IMR-90 (cell line): ENCODE results near the gene UPP2. TPM values are rescaled to one million over a fixed set of nuclear protein-coding genes. Genes with fewer than 3 reads are reported as not detected.

ENCODE experiments used
- ATAC-seq: fragments of 200-7000 bp; cut with Tn5 transposase; 2 replicates; pipeline ENCODE4 v1.9.1; 2020; ENCODE audit warnings: low read depth, mild to moderate bottlenecking, moderate library complexity
- BruUV-seq: library from RNA; stranded (reverse); fragments of 400-500 nt; replicated peaks from 2 replicates; lab custom pipeline; 2021; lab: Mats Ljungman, UMichigan
- CTCF ChIA-PET: fragments of 300-600 bp; formaldehyde crosslinking; extraction: SDS; loops from one replicate; lab custom pipeline; 2021; ENCODE audit warnings: antibody characterized with exemption; lab: Yijun Ruan, JAX
- POLR2A ChIA-PET: fragments of 300-600 bp; sonication (Branson Sonifier 250); formaldehyde crosslinking; loops from one replicate; lab custom pipeline; 2022; ENCODE audit warnings: antibody characterized with exemption; ENCODE audit not compliant: unreplicated experiment; lab: Charles Lee
- DNase-seq: peaks from one replicate; pipeline ENCODE4 v3.0.0; 2013
- H2AFZ ChIP-seq: replicated peaks from 2 replicates; pipeline ENCODE3; 2013; ENCODE audit warnings: low read length, mild to moderate bottlenecking; ENCODE audit not compliant: poor library complexity
- H2AK5ac ChIP-seq: 2 replicates; pipeline ENCODE4 v1.6.1; 2013; ENCODE audit warnings: low read depth, low read length, inconsistent platforms
- H2AK9ac ChIP-seq: replicated peaks from 2 replicates; pipeline ENCODE3; 2013; ENCODE audit warnings: mild to moderate bottlenecking, low read depth, low read length, moderate library complexity; ENCODE audit not compliant: poor library complexity
- H2BK120ac ChIP-seq: 2 replicates; pipeline ENCODE4 v1.6.1; 2013; ENCODE audit warnings: low read depth, low read length, inconsistent platforms
- H2BK15ac ChIP-seq: 3 replicates; pipeline ENCODE4 v1.6.1; 2013; ENCODE audit warnings: low read depth, low read length, inconsistent platforms
- H2BK20ac ChIP-seq: 2 replicates; pipeline ENCODE4 v1.6.1; 2013; ENCODE audit warnings: low read depth, mild to moderate bottlenecking, inconsistent platforms, low read length, moderate library complexity
- H2BK5ac ChIP-seq: 2 replicates; pipeline ENCODE4 v1.6.1; 2013; ENCODE audit warnings: mild to moderate bottlenecking, low read depth, low read length, inconsistent platforms; ENCODE audit not compliant: poor library complexity, severe bottlenecking
- H3K14ac ChIP-seq: replicated peaks from 2 replicates; pipeline ENCODE4 v1.6.1; 2013; ENCODE audit warnings: low read depth, low read length, inconsistent platforms
- H3K18ac ChIP-seq: 2 replicates; pipeline ENCODE4 v1.6.1; 2013; ENCODE audit warnings: low read depth, low read length, control low read depth
- H3K23ac ChIP-seq: 2 replicates; pipeline ENCODE4 v1.6.1; 2013; ENCODE audit warnings: low read depth, low read length, inconsistent platforms
- H3K27ac ChIP-seq: 2 replicates; pipeline ENCODE4 v1.5.1; 2013; ENCODE audit warnings: mild to moderate bottlenecking, control low read depth, low read length; ENCODE audit not compliant: insufficient read depth
- H3K27me3 ChIP-seq: 2 replicates; pipeline ENCODE4 v1.6.1; 2013; ENCODE audit warnings: low read length; ENCODE audit not compliant: control insufficient read depth, insufficient read depth
- H3K36me3 ChIP-seq: 2 replicates; pipeline ENCODE4 v1.6.1; 2013; ENCODE audit warnings: low read length, mixed read lengths; ENCODE audit not compliant: control insufficient read depth, insufficient read depth
- H3K4ac ChIP-seq: 2 replicates; pipeline ENCODE4 v1.6.1; 2013; ENCODE audit warnings: low read depth, low read length, inconsistent platforms
- H3K4me1 ChIP-seq: 2 replicates; pipeline ENCODE4 v1.6.1; 2013; ENCODE audit warnings: low read length, mixed read lengths; ENCODE audit not compliant: control insufficient read depth, insufficient read depth
- H3K4me2 ChIP-seq: 2 replicates; pipeline ENCODE4 v1.6.1; 2013; ENCODE audit warnings: low read depth, mild to moderate bottlenecking, control low read depth, low read length, moderate library complexity
- H3K4me3 ChIP-seq: 2 replicates; pipeline ENCODE4 v1.5.1; 2013; ENCODE audit warnings: low read depth, mild to moderate bottlenecking, control low read depth, low read length, moderate library complexity; ENCODE audit not compliant: insufficient read depth
- H3K56ac ChIP-seq: 2 replicates; pipeline ENCODE4 v1.6.1; 2013; ENCODE audit warnings: low read length, inconsistent platforms; ENCODE audit not compliant: insufficient read depth; ENCODE audit errors: extremely low read depth
- H3K79me1 ChIP-seq, 2 experiments: 2 replicates each; pipeline ENCODE4 v1.6.1; 2013; ENCODE audit warnings: low read length in 2 of 2, inconsistent platforms in 1 of 2, low read depth in 1 of 2
- H3K9ac ChIP-seq: 2 replicates; pipeline ENCODE4 v1.6.1; 2013; ENCODE audit warnings: low read depth, low read length, control low read depth
- H3K9me1 ChIP-seq: 2 replicates; pipeline ENCODE4 v1.6.1; 2013; ENCODE audit warnings: low read length, inconsistent platforms; ENCODE audit not compliant: insufficient read depth
- H3K9me3 ChIP-seq: 2 replicates; pipeline ENCODE4 v1.6.1; 2013; ENCODE audit warnings: low read length; ENCODE audit not compliant: control insufficient read depth, insufficient read depth
- H4K20me1 ChIP-seq: 2 replicates; pipeline ENCODE4 v1.6.1; 2013; ENCODE audit warnings: low read length, inconsistent platforms; ENCODE audit not compliant: insufficient read depth
- H4K5ac ChIP-seq: 2 replicates; pipeline ENCODE4 v1.6.1; 2013; ENCODE audit warnings: mild to moderate bottlenecking, low read depth, low read length, control low read depth
- H4K8ac ChIP-seq, 2 experiments: 2 replicates each; pipeline ENCODE4 v1.6.1; 2013; ENCODE audit warnings: low read depth in 2 of 2, low read length in 2 of 2, control low read depth in 1 of 2, inconsistent platforms in 1 of 2
- H4K91ac ChIP-seq: 2 replicates; pipeline ENCODE4 v1.6.1; 2013; ENCODE audit warnings: low read depth, low read length, inconsistent platforms; ENCODE audit not compliant: insufficient read depth
- CEBPB ChIP-seq: IDR thresholded peaks from 2 replicates; pipeline ENCODE4 v1.6.1; 2012; ENCODE audit warnings: low read depth, low read length, improper control_type of control experiment
- CHD1 ChIP-seq: IDR thresholded peaks from 2 replicates; pipeline ENCODE4 v1.6.1; 2012; ENCODE audit warnings: low read depth, low read length, improper control_type of control experiment
- ELK1 ChIP-seq: fragments of 150-350 bp; IDR thresholded peaks from 2 replicates; pipeline ENCODE4 v1.6.1; 2016; ENCODE audit warnings: low read depth, mild to moderate bottlenecking, low read length, moderate library complexity, borderline replicate concordance
- MAFK ChIP-seq: IDR thresholded peaks from 2 replicates; pipeline ENCODE4 v1.6.1; 2012; ENCODE audit warnings: low read depth, low read length, improper control_type of control experiment
- MAZ ChIP-seq: IDR thresholded peaks from 2 replicates; pipeline ENCODE4 v1.6.1; 2012; ENCODE audit warnings: low read depth, mild to moderate bottlenecking, low read length, improper control_type of control experiment, moderate library complexity, borderline replicate concordance
- MXI1 ChIP-seq: IDR thresholded peaks from 2 replicates; pipeline ENCODE4 v1.6.1; 2012; ENCODE audit warnings: low read depth, mild to moderate bottlenecking, low read length, moderate library complexity, borderline replicate concordance
- NFE2L2 ChIP-seq: fragments of 150-350 bp; IDR thresholded peaks from 2 replicates; pipeline ENCODE4 v1.6.1; 2016; ENCODE audit warnings: low read depth, mild to moderate bottlenecking, low read length
- POLR2A ChIP-seq: IDR thresholded peaks from 2 replicates; pipeline ENCODE4 v1.6.1; 2012; ENCODE audit warnings: mild to moderate bottlenecking, low read depth, low read length
- SMC3 ChIP-seq: fragments of 150-350 bp; IDR thresholded peaks from 2 replicates; pipeline ENCODE4 v1.6.1; 2016; ENCODE audit warnings: low read depth, mild to moderate bottlenecking, antibody characterized with exemption, low read length, moderate library complexity
- WGBS, 2 experiments: methylation state at CpG; one replicate each; pipeline versions ENCODE4 v1.1.5 to v1.1.7; 2013; ENCODE audit warnings: missing lambda C conversion rate in 2 of 2; ENCODE audit not compliant: insufficient read length in 1 of 2; ENCODE audit errors: extremely low coverage in 2 of 2; 5-methylcytosine and 5-hydroxymethylcytosine counted together
- dilution Hi-C: fragments of 300-500 bp; cut with HindIII; formaldehyde crosslinking; loops from one replicate; pipeline ENCODE4 v1.14.3; 2018; ENCODE audit warnings: low sequenced_read_pairs; ENCODE audit not compliant: unreplicated experiment
- in situ Hi-C: fragments of 300-500 bp; cut with MboI; formaldehyde crosslinking; loops from 3 replicates; pipeline ENCODE4 v1.14.3; 2019; ENCODE audit warnings: low sequenced_read_pairs, inconsistent platforms, mixed read lengths
- intact Hi-C: fragments of 100-400 bp; cut with micrococcal nuclease; formaldehyde crosslinking; loops from 2 replicates; pipeline ENCODE4 v1.10.0; 2022
- polyA plus RNA-seq, 3 experiments: library from polyadenylated mRNA; depleted of rRNA; stranded (reverse); fragments of >200 nt; gene quantifications; 2 replicates each; pipeline ENCODE4 v1.2.3, GENCODE V29; 2012; ENCODE audit warnings: low replicate concordance in 1 of 3
- total RNA-seq: library from RNA; depleted of rRNA; stranded (reverse); fragments of >200 nt; gene quantifications from 2 replicates; pipeline ENCODE4 v1.2.3, GENCODE V29; 2012
- TF ChIP-seq, protein P1 (sequence below): fragments of 150-350 bp; IDR thresholded peaks from 2 replicates; pipeline ENCODE4 v1.6.1; 2017; ENCODE audit warnings: mild to moderate bottlenecking, antibody characterized with exemption, low read length, low read depth

Gene UPP2
- total and polyA plus RNA-seq, 2 of the 4 experiments (the other 2 are of a cell fraction) = not detected

- Histone ChIP-seq H3K4ac (no peak overlapping the region), H2BK120ac (no peak overlapping the region), H2AK5ac (no peak overlapping the region), H3K9ac (no peak overlapping the region), H3K4me1 (no peaks in the 10 kb centered on the region), H2AK9ac (peak overlapping the region; percentile 55), H4K91ac (no peak overlapping the region), H4K20me1 (no peaks in the 10 kb centered on the region), H4K8ac (no peak overlapping the region), H2BK5ac (no peak overlapping the region), H2BK15ac (no peak overlapping the region), H4K5ac (no peak overlapping the region), H3K18ac (no peak overlapping the region), H3K4me2 (no peak overlapping the region), H3K56ac (no peak overlapping the region), H3K27me3 (no peaks in the 10 kb centered on the region), H3K79me1 (no peaks in the 10 kb centered on the region), H2BK20ac (no peak overlapping the region), H3K9me1 (0 out of 2 replicates have a peak, but pooled peaks cover 2% of the 10 kb centered on the region), H2AFZ (no peak overlapping the region), H3K27ac (no peak overlapping the region), H3K23ac (no peak overlapping the region), H3K14ac (no peak overlapping the region), H3K36me3 (no peaks in the 10 kb centered on the region), H3K9me3 (no peaks in the 10 kb centered on the region), H3K4me3 (no peak overlapping the region)
- no CpG with 5 or more reads among the region's 2 CpGs for WGBS, 2 experiments
- ATAC-seq (no peak), DNase-seq (no peak)
- ChIA-PET CTCF (interaction anchor here (0.5 kb wide), 1 partner anchor 13 kb away, joined by 5 read pairs; no protein-coding TSS in a partner anchor), POLR2A (no interaction called here)
- intact Hi-C loops (no loop called here), dilution Hi-C loops (no loop called here), in situ Hi-C loops (no loop called here)
- TF ChIP-seq CHD1 (no peak), MAZ (no peak), POLR2A (no peak), NFE2L2 (no peak), MAFK (no peak), MXI1 (no peak), CEBPB (no peak), SMC3 (no peak), ELK1 (no peak)
- TF ChIP-seq, protein P1, sequence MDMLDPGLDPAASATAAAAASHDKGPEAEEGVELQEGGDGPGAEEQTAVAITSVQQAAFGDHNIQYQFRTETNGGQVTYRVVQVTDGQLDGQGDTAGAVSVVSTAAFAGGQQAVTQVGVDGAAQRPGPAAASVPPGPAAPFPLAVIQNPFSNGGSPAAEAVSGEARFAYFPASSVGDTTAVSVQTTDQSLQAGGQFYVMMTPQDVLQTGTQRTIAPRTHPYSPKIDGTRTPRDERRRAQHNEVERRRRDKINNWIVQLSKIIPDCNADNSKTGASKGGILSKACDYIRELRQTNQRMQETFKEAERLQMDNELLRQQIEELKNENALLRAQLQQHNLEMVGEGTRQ = no peak
- no TSS peak for BruUV-seq
Measured at GRCh38 chr2:158094487-158095092, 7.1 kb upstream of the UPP2 start.
